Germinal center (tissue), 1 donor: ENCODE results near the gene TMC2.
A peak's percentile ranks its signal among the peaks of the same experiment; 100 is the strongest.
"Not testable (repeated sequence)": the region's sequence is repeated elsewhere in the genome, so short reads cannot be mapped to it uniquely, and the experiment has no call there.

Experiments
- DNase-seq: peaks from one replicate; pipeline ENCODE4 v3.0.0; 2012; ENCODE audit warnings: mixed read lengths, low spot score

TMC2 gene, protein sequence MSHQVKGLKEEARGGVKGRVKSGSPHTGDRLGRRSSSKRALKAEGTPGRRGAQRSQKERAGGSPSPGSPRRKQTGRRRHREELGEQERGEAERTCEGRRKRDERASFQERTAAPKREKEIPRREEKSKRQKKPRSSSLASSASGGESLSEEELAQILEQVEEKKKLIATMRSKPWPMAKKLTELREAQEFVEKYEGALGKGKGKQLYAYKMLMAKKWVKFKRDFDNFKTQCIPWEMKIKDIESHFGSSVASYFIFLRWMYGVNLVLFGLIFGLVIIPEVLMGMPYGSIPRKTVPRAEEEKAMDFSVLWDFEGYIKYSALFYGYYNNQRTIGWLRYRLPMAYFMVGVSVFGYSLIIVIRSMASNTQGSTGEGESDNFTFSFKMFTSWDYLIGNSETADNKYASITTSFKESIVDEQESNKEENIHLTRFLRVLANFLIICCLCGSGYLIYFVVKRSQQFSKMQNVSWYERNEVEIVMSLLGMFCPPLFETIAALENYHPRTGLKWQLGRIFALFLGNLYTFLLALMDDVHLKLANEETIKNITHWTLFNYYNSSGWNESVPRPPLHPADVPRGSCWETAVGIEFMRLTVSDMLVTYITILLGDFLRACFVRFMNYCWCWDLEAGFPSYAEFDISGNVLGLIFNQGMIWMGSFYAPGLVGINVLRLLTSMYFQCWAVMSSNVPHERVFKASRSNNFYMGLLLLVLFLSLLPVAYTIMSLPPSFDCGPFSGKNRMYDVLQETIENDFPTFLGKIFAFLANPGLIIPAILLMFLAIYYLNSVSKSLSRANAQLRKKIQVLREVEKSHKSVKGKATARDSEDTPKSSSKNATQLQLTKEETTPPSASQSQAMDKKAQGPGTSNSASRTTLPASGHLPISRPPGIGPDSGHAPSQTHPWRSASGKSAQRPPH

GRCh38 chr20:2536560-2536986, at the start of gene TMC2:
Gene TMC2, plus strand, starts transcription at chr20:2536573. Its CDS starts 49 bp downstream, at chr20:2536622.
- no peak for DNase-seq

DNA sequence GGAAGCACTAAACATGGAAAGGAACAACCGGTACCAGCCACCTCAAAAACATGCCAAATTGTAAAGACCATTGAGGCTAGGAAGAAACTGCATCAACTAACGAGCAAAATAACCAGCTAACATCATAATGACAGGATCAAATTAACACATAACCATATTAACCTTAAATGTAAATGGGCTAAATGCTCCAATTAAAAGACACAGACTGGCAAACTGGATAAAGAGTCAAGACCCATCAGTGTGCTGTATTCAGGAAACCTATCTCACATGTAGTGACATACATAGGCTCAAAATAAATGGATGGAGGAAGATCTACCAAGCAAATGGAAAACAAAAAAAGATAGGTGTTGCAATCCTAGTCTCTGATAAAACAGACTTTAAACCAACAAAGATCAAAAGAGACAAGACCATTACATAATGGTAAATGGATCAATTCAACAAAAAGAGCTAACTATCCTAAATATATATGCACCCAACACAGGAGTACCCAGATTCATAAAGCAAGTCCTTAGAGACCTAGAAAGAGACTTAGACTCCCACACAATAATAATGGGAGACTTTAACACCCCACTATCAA, 33.5 kb upstream of the TMC2 start:
- DNase-seq: not testable (repeated sequence)

DNA sequence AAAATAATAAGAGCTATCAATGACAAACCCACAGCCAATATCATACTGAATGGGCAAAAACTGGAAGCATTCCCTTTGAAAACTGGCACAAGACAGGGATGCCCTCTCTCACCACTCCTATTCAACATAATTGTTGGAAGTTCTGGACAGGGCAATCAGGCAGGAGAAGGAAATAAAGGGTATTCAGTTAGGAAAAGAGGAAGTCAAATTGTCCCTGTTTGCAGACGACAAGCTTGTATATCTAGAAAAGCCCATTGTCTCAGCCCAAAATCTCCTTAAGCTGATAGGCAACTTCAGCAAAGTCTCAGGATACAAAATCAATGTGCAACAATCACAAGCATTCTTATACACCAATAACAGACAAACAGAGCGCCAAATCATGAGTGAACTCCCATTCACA, 31.6 kb upstream of the TMC2 start:
- DNase-seq: not testable (repeated sequence)

DNA sequence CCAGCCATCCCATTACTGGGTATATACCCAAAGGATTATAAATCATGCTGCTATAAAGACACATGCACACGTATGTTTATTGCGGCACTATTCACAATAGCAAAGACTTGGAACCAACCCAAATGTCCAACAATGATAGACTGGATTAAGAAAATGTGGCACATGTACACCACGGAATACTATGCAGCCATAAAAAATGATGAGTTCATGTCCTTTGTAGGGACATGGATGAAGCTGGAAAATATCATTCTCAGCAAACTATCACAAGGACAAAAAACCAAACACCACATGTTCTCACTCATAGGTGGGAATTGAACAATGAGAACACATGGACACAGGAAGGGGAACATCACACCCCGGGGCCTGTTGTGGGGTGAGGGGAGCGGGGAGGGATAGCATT, 29.9 kb upstream of the TMC2 start:
- not testable (repeated sequence) for DNase-seq

DNA sequence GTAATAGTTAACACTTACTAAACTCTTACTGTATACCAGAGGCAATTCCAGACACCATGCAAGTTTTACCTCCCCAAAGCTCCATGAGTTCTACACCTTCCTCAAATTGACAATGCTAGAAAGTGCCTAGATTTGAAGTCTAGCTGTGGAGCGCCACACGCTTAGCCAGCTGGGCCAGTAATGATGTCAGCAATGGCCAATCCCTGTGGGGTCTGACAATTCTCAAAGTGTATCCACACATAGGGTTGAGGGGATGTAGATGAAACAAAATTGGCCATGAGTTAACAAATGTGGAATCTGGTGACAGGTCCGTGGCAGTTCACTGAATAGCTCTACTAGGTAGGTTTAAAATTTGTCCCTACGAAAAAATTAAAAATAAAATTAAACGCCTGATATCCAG, 28.9 kb upstream of the TMC2 start:
- DNase-seq: no peak

DNA sequence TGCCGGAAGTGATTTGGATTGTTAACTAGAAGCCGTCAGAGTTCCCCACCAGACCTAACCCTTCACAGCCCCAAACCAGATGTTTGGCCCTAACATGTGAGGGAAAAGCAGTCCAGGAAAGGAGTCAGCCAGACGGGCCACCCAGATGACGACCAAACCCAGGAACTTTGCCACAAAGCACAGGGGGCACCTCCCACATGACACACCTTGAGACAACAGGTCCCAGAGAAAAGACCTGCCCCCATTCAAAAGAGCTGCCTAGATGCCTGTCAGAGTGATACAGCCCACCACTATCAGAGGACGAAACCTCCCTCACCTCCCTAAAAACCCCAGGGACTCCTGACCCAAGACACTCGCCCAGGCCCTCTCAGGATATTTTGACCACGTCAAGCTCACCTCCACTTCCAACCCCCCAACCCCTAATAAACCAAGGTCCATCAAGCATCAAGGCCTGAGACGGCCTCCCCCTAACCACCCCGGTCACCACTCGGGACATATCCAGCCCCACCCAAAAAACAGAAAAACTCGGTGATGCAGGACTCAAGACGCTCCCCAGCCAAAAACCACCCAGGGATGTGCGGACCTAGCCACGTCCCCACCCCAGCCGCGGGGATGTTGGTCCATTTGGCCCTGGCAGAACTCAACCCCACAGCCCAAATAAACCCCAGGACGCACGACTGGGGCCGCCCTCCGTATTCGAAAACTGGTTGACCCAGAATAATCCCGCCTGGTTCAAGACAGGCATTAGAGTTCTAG, 28.3 kb upstream of the TMC2 start:
- DNase-seq: peak; percentile 33

DNA sequence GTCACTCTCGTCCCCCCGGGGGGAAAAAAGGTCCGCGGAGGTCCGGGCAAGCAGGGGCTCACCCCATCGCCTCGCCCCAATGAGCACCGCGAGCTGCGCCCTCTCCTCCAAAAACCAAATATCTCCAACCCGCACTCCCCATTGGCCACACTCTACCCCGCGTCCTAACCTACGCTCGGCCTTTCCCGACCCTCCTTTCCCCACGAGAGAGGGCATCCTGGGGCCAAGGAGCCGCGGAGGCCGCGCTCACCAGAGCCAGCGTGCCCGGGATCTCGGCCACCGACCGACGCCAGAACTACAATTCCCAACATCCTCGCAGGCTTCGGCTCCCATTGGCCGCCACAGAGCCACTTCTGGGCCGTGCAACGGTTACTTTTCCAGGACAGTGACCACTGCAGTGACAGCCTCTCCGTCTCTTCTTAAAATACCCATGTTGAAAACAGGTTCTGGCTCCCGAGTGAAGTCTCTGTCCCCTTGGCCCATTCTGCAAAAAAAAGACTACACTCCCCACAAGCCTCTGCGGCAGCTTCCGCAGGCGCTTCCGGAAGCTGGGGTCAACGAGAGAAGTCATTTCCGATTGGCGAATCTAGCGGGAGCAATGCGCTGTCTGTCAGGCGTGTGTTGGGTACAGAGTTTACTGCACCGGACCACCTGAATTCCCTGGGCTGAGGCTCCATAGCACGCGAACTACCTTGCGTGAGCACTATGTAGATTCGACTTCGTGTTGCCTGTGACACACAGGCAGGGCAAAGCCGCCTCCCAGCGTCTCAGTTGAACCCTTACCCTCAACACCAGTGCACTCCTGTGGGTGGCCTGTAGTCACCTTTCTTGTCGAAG, 27.5 kb upstream of the TMC2 start, which contains the start of gene ZNF343:
TSS of gene ZNF343 (minus strand) at position 285 of the 837 bp plus-strand sequence. CDS start 15,020 bp downstream, outside the sequence.
- DNase-seq: peak; percentile 89

DNA sequence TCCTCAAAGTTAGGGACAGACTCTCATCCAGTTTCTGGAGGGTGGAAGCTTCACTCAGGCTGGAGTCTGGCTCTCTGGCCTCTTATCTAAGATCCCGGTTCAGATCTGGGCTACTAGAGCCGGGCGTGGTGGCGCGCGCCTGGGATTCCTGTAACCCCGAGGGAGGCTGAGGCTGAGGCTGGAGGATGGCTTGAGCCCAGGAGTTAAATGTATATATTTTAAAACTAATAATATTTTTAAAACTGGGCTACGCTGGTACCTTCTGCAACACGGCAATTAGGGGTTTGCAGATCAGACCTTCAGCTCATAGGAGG, 26.9 kb upstream of the TMC2 start:
- DNase-seq: no peak

- no peak for DNase-seq
Observed at GRCh38 chr20:2509794-2510193, 26.6 kb upstream of the TMC2 start.

DNA sequence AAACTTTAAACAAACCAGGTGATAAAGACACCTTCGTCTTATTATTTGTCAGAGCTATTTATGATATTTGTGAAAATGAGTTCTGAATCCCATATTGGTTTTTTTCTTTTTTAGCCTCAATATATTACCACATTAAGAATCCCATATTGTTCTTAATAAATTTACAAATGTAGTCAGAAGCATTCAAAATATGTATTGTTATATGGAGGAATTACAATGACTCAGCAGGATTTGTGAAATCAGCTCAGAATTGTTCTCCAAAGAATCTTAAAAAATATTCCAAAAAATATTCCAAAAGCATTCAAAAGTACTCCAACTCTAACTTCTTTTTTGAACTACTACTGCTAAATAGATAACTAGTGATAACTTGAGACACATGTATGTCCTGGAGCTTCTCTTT, 21.2 kb upstream of the TMC2 start:
- DNase-seq: no peak

GRCh38 chr20:2516399-2516798, 20.0 kb upstream of the TMC2 start:
- DNase-seq: no peak

GRCh38 chr20:2518096-2518495, 18.3 kb upstream of the TMC2 start:
- no peak for DNase-seq

GRCh38 chr20:2518558-2518957, 17.8 kb upstream of the TMC2 start:
- DNase-seq: no peak

DNA sequence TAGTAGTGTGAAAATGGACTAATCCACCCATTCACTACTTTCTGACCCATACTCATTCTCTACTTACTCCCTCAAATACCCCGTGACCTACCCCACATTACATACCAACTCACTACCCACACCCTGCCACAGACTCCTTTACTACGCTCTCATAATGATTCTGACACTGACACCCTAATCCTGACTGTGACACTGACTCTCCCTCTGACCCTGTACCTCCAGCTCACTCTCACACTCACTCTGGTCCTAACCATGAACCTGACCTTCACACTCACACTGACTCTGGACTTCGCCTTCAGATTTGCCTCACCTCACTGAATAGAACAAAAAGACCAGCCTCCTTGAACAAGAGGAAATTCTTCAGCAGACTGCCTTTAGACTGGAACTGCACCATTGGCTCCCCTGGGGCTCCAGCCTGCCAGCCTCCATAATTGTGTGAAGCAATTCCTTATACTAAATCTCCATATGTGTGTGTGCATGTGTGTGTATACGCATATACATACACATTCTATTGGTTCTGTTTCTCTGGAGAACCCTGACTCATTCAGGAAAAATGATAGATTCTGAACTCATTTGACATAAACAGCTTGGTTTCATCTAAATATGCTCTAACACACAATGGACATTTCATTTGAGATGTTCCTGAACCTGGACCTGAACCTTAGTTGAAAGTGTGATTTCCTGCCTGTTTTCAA, 17.1 kb upstream of the TMC2 start:
- DNase-seq: no peak

DNA sequence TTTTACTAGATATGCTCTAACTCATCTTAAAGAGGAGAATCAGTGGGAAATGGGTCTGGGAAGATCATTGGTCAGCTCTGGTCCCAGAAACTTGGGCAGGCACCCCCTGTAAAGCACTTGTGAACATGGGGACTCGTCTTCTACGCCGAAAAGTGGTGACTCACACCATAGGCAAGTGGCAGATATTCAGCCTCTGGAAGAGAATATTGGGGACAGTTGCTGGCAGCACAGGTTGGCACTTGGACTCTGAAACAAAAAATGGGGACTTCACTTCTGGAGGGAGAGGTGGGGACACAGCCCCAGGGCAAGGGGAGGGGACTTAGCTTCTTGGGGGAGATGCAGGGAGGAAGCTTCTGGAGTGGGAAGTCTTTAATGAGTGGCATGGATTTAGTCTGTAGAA, 15.8 kb upstream of the TMC2 start:
- DNase-seq: no peak

- peak; percentile 61 for DNase-seq
Observed at GRCh38 chr20:2521369-2522305, 14.7 kb upstream of the TMC2 start.

- not testable (repeated sequence) for DNase-seq
Observed at GRCh38 chr20:2522826-2523429, 13.4 kb upstream of the TMC2 start.

DNA sequence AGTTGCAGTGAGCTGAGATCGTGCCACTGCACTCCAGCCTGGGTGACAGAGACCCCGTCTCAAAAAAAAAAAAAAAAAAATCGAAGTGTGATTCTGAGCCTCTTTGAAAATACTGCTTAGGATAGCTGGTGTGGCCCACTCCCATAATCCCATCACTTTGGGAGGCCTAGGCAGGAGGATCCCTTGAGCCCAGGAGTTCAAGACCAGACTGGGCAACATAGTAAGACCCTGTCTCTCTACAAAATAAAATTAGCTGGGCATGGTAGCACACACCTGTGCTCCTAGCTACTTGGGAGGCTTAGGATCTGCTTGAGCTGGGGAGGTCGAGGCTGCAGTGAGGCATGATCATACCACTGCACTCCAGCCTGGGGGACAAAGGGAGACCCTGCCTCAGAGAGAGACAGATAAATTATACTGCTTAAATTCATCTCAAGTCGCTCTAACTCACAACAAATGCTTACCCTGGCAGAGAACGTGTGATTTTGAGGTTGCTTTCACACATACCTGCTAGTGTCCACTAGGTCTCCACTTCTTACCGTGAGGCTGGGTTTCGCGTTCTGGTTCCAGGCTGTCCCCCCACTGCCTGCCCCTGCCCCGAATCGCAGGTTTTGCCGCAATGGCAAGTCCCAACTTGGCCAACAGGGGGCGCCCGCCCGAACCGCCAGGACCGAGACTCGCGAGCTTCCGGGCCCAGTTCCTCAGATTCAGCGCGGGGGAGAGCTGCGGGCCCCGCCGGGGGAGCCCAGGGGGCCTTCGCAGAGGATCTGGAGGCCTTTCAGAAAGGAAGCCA, 12.3 kb upstream of the TMC2 start:
- peak; percentile 85 for DNase-seq
